MM.1S (cell line): Measurements from ENCODE around the gene ECT2.
"Not testable (repeated sequence)": the region's sequence is repeated elsewhere in the genome, so short reads cannot be mapped to it uniquely, and the experiment has no call there.

Experiments
- DNase-seq: peaks from one replicate; pipeline ENCODE4 v3.0.0-alpha.2; 2015
- H2AFZ ChIP-seq: fragments of 300-600 bp; sonication (generic); 2 replicates; pipeline ENCODE4 v1.6.0; 2016; ENCODE audit warnings: antibody characterized with exemption, low read length
- H3F3A ChIP-seq: fragments of 300-600 bp; sonication (generic); 2 replicates; pipeline ENCODE4 v1.6.1; 2016; ENCODE audit warnings: mild to moderate bottlenecking, antibody characterized with exemption, low read length, moderate library complexity, mixed read lengths; ENCODE audit not compliant: insufficient read depth
- H3K27ac ChIP-seq: fragments of 300-600 bp; sonication (generic); 2 replicates; pipeline ENCODE4 v1.5.1; 2016; ENCODE audit warnings: mild to moderate bottlenecking, low read length
- H3K27me3 ChIP-seq: fragments of 300-600 bp; sonication (generic); replicated peaks from 2 replicates; pipeline ENCODE4 v1.6.0; 2016; ENCODE audit warnings: low read length; ENCODE audit not compliant: insufficient read depth
- H3K36me3 ChIP-seq: fragments of 300-600 bp; sonication (generic); replicated peaks from 2 replicates; pipeline ENCODE4 v1.6.1; 2016; ENCODE audit warnings: mild to moderate bottlenecking, low read length, mixed read lengths; ENCODE audit not compliant: insufficient read depth
- H3K4me1 ChIP-seq: fragments of 300-600 bp; sonication (generic); 2 replicates; pipeline ENCODE4 v1.6.1; 2016; ENCODE audit warnings: low read length, mixed read lengths
- H3K4me2 ChIP-seq: fragments of 300-600 bp; sonication (generic); 2 replicates; pipeline ENCODE4 v1.6.0; 2016; ENCODE audit warnings: low read depth, low read length
- H3K4me3 ChIP-seq: fragments of 300-600 bp; sonication (generic); 2 replicates; pipeline ENCODE4 v1.5.1; 2016; ENCODE audit warnings: low read length, mixed read lengths
- H3K79me2 ChIP-seq: fragments of 300-600 bp; sonication (generic); 2 replicates; pipeline ENCODE4 v1.6.1; 2016; ENCODE audit warnings: mixed run types, low read length, mixed read lengths
- H3K9ac ChIP-seq: fragments of 300-600 bp; sonication (generic); 2 replicates; pipeline ENCODE4 v1.6.1; 2016; ENCODE audit warnings: low read length, mixed read lengths
- H3K9me2 ChIP-seq: fragments of 300-600 bp; sonication (generic); replicated peaks from 2 replicates; pipeline ENCODE4 v1.6.1; 2016; ENCODE audit warnings: mild to moderate bottlenecking, low read length, mixed read lengths; ENCODE audit not compliant: insufficient read depth
- H3K9me3 ChIP-seq: fragments of 300-600 bp; sonication (generic); replicated peaks from 2 replicates; pipeline ENCODE4 v1.6.1; 2016; ENCODE audit warnings: mild to moderate bottlenecking, low read length, mixed read lengths; ENCODE audit not compliant: insufficient read depth
- H4K20me1 ChIP-seq: fragments of 300-600 bp; sonication (generic); 2 replicates; pipeline ENCODE4 v1.6.1; 2016; ENCODE audit warnings: mild to moderate bottlenecking, low read length, moderate library complexity, mixed read lengths; ENCODE audit not compliant: insufficient read depth
- CTCF ChIP-seq: fragments of 300-600 bp; sonication (generic); IDR thresholded peaks from 2 replicates; pipeline ENCODE4 v1.5.1; 2016; ENCODE audit warnings: antibody characterized with exemption, low read length, mixed read lengths
- EZH2 ChIP-seq: fragments of 300-600 bp; sonication (generic); optimal IDR thresholded peaks from 2 replicates; pipeline ENCODE3; 2017; ENCODE audit warnings: low read depth, mild to moderate bottlenecking, antibody characterized with exemption, low read length, mixed read lengths
- EZH2phosphoT487 ChIP-seq: fragments of 300-600 bp; sonication (generic); IDR thresholded peaks from 2 replicates; pipeline ENCODE4 v1.6.1; 2018; ENCODE audit warnings: antibody characterized with exemption, low read length

ECT2 gene

GRCh38 chr3:172702256-172702655 is 48.3 kb upstream of the ECT2 start:
- Histone ChIP-seq H3K4me2 (no peak overlapping the region), H3K4me3 (no peak overlapping the region), H3K27ac (no peak overlapping the region), H3K9ac (no peak overlapping the region), H3F3A (no peaks in the 10 kb centered on the region), H3K9me3 (no peaks in the 10 kb centered on the region), H3K27me3 (no peaks in the 10 kb centered on the region), H3K36me3 (no peaks in the 10 kb centered on the region), H2AFZ (no peak overlapping the region), H4K20me1 (no peaks in the 10 kb centered on the region), H3K79me2 (no peaks in the 10 kb centered on the region; the same call in 1 of the 2 replicates), H3K4me1 (no peaks in the 10 kb centered on the region), H3K9me2 (no peaks in the 10 kb centered on the region)
- DNase-seq, result no peak
- TF ChIP-seq EZH2, result no peak
- no peak for TF ChIP-seq EZH2phosphoT487
- no peak for TF ChIP-seq CTCF

- H3F3A ChIP-seq, H3K4me3 ChIP-seq, H2AFZ ChIP-seq, H4K20me1 ChIP-seq, DNase-seq, H3K9ac ChIP-seq, H3K9me3 ChIP-seq, H3K79me2 ChIP-seq, H3K4me1 ChIP-seq, H3K9me2 ChIP-seq, H3K27ac ChIP-seq, H3K27me3 ChIP-seq, H3K36me3 ChIP-seq, H3K4me2 ChIP-seq: not testable (repeated sequence)
Measured at GRCh38 chr3:172702731-172703130, 47.8 kb upstream of the ECT2 start.

DNA sequence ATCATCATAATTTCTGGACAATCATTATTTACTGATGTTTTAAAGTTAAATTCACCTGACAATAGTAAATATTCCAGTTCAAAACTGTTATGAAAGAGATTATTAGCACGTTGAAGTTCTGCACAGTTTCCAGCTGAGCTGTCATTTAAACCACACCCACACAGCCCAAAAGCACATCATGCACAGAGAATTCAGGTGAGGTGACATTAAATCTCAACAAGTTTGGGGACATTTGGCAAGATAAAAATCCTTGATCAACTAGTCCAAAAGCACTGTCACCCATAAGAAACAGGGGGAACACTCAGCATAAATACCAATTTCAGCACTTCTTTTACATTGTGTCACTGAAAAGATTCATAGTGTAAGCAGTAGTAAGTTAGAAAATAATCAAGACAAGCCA is 46.5 kb upstream of the ECT2 start:
- no peaks in the 10 kb centered on the region; the same call in 1 of the 2 replicates for H3K79me2 ChIP-seq
- H3K27me3 ChIP-seq, result no peaks in the 10 kb centered on the region
- DNase-seq, result no peak
- no peak overlapping the region for H3K27ac ChIP-seq
- H3K4me3 ChIP-seq, result no peak overlapping the region
- no peak overlapping the region for H2AFZ ChIP-seq
- no peaks in the 10 kb centered on the region for H3K9me3 ChIP-seq
- no peak overlapping the region for H3K4me2 ChIP-seq
- H3K36me3 ChIP-seq, result no peaks in the 10 kb centered on the region
- H3K9me2 ChIP-seq, result no peaks in the 10 kb centered on the region
- H3K9ac ChIP-seq, result no peak overlapping the region
- H3K4me1 ChIP-seq, result no peaks in the 10 kb centered on the region
- H3F3A ChIP-seq, result no peaks in the 10 kb centered on the region
- TF ChIP-seq EZH2 (no peak), EZH2phosphoT487 (no peak), CTCF (no peak)
- no peaks in the 10 kb centered on the region for H4K20me1 ChIP-seq

DNA sequence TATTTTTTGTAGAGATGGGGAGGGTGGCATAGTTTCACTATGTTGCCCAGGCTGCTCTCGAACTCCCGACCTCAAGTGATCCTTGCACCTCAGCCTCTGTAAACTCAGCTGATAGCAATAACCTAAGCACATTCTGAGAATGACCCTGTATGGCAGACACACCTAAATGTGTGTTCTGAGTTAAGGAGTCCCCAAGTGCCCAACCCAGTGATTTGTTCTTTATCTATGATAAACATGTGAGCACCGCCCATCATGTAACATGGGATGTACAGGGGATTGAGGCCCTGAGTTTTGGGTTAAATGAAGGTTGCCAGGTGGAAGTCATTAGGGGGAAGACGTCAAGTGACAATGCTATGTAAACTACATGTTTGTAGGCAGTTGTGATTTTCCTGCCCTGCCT is 45.4 kb upstream of the ECT2 start:
- DNase-seq, result no peak
- H3K9ac ChIP-seq, result no peak overlapping the region
- H3K79me2 ChIP-seq, result no peaks in the 10 kb centered on the region
- H3K4me1 ChIP-seq, result peaks cover 4% of the 10 kb centered on the region
- no peak overlapping the region for H3K27ac ChIP-seq
- no peaks in the 10 kb centered on the region for H3K9me2 ChIP-seq
- no peaks in the 10 kb centered on the region for H3K27me3 ChIP-seq
- H3K36me3 ChIP-seq, result no peaks in the 10 kb centered on the region
- no peak for TF ChIP-seq EZH2phosphoT487
- TF ChIP-seq EZH2, result no peak
- no peak for TF ChIP-seq CTCF
- H3K9me3 ChIP-seq, result no peaks in the 10 kb centered on the region
- no peaks in the 10 kb centered on the region for H4K20me1 ChIP-seq
- H3K4me2 ChIP-seq, result no peak overlapping the region
- H3K4me3 ChIP-seq, result no peak overlapping the region
- no peak overlapping the region for H2AFZ ChIP-seq
- H3F3A ChIP-seq, result 0 out of 2 replicates have a peak, but pooled peaks cover under 1% of the 10 kb centered on the region
